ENCODE results near the gene ACTN4. TPM values are rescaled to one million over a fixed set of nuclear protein-coding genes. Genes with fewer than 3 reads are reported as not detected.

The ACTN4 gene
- total RNA-seq, 1 experiment from 2014 or later = 1,462 TPM

DNA sequence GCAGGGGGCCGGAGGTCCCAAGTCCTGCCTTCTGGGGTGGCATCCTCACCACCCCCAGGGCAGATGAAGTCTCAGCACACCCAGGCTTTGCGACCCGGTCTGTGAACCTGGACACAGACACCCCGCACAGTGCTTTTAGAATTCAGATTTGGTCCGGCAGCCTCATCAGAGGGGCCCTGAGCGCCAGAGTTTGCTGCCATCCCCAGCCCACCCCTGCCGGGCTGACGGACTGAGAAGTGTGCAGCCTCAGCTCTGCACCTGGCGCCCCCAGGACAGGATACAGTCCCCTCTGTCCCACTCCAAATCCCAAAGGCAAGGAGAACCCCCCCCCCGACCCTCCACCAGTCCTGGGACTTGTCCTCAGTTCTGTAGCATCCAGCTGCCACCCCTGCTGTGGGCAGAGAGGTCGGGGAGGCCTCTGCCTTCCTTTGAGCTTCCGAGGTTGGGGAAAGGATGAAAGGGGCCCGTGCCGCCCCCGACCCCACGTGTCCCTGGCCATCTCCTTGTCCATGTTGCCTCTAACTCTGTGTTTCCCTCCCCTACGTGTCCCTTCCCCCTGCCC lies 79.9 kb downstream of the ACTN4 start:
- H3K4me1 Mint-ChIP-seq (ENCODE audit: low read depth, unreplicated experiment) = peaks cover 35% of the 10 kb centered on the region
- intact Hi-C loops (cut with micrococcal nuclease; ENCODE audit: unreplicated experiment) = loop anchor here (10.0 kb wide), 1 partner anchor 207 kb away; the partner anchor contains the start of genes MRPS12 and SARS2
- BruUV-seq (replicated peaks) = no TSS peak

DNA sequence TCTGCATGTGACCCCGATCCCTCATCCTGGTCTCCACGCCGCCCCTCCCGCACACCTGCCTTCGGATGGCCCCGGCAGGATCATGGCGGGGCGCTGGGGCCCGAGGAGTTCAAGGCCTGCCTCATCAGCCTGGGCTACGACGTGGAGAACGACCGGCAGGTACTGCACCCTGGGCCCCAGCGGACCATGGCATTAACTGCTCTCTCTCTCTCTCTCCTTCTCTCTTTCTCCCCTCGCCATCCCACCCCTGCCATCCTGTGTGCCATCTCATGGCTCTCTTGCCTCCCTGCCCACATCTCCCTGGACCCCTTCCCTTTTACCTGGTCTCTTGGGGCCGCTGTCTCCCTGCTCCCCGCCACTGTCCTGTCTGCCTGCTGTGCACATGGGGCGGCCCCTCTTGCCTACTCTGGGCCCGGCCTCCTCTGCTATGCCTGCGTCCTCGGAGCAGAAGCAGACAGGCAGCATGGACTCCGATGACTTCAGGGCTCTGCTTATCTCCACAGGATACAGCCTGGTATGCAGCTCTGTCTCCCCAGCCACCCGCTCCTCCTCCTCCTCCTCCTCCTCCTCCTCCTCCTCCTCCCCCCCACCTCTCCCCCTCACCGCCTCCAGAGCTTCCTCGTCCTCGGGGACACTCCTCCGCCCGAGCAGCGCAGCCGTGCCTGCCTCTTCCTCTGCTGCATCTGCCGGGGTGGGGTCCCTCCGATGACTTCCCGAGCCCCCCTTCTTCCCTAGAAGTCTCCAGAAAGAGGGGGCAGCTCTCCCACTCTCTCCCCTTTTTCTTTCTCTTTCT lies 80.6 kb downstream of the ACTN4 start:
- peak overlapping the region; percentile 88 for H3K27ac Mint-ChIP-seq (ENCODE audit: unreplicated experiment)
- H3K27me3 Mint-ChIP-seq (ENCODE audit: unreplicated experiment) = no peaks in the 10 kb centered on the region
- peaks cover 100% of the 10 kb centered on the region for H3K36me3 Mint-ChIP-seq (ENCODE audit: insufficient read depth, unreplicated experiment)
- intact Hi-C loops (cut with micrococcal nuclease; ENCODE audit: unreplicated experiment) = loop anchor here (10.0 kb wide), 1 partner anchor 207 kb away; the partner anchor contains the start of genes MRPS12 and SARS2
- CTCF ChIA-PET = interaction anchor here (0.8 kb wide), 1 partner anchor 9 kb away, joined by 4 read pairs; no protein-coding TSS in a partner anchor
- BruUV-seq (replicated peaks) = no TSS peak
- H3K9me3 Mint-ChIP-seq (ENCODE audit: low read depth, unreplicated experiment) = no peaks in the 10 kb centered on the region
- TF ChIP-seq CTCF (IDR thresholded peaks at IDR 0.05; ENCODE audit: unreplicated experiment) = no peak
- no peak overlapping the region for H3K4me3 Mint-ChIP-seq (ENCODE audit: low read depth, unreplicated experiment)
- peaks cover 42% of the 10 kb centered on the region for H3K4me1 Mint-ChIP-seq (ENCODE audit: low read depth, unreplicated experiment)
- DNase-seq = no peak

More for the DNA sequence above, 79.9 kb downstream of the ACTN4 start:
- H3K4me3 Mint-ChIP-seq (ENCODE audit: low read depth, unreplicated experiment) = no peak overlapping the region
- CTCF ChIA-PET = no interaction called here
- no peak for TF ChIP-seq CTCF (IDR thresholded peaks at IDR 0.05; ENCODE audit: unreplicated experiment)
- peak overlapping the region; percentile 88 for H3K27ac Mint-ChIP-seq (ENCODE audit: unreplicated experiment)
- H3K27me3 Mint-ChIP-seq (ENCODE audit: unreplicated experiment) = no peaks in the 10 kb centered on the region
- peaks cover 100% of the 10 kb centered on the region for H3K36me3 Mint-ChIP-seq (ENCODE audit: insufficient read depth, unreplicated experiment)
- DNase-seq = no peak
- H3K9me3 Mint-ChIP-seq (ENCODE audit: low read depth, unreplicated experiment) = no peaks in the 10 kb centered on the region

GRCh38 chr19:38728752-38729541 lies 81.5 kb downstream of the ACTN4 start:
- CTCF ChIA-PET = no interaction called here
- TF ChIP-seq CTCF (IDR thresholded peaks at IDR 0.05; ENCODE audit: unreplicated experiment) = no peak
- H3K4me1 Mint-ChIP-seq (ENCODE audit: low read depth, unreplicated experiment) = peaks cover 44% of the 10 kb centered on the region
- DNase-seq = no peak
- H3K9me3 Mint-ChIP-seq (ENCODE audit: low read depth, unreplicated experiment) = no peaks in the 10 kb centered on the region
- H3K36me3 Mint-ChIP-seq (ENCODE audit: insufficient read depth, unreplicated experiment) = peaks cover 100% of the 10 kb centered on the region
- intact Hi-C loops (cut with micrococcal nuclease; ENCODE audit: unreplicated experiment) = loop anchor here (10.0 kb wide), 1 partner anchor 206 kb away; the partner anchor contains the start of genes MRPS12 and SARS2
- H3K4me3 Mint-ChIP-seq (ENCODE audit: low read depth, unreplicated experiment) = no peak overlapping the region
- no TSS peak for BruUV-seq (replicated peaks)
- no peaks in the 10 kb centered on the region for H3K27me3 Mint-ChIP-seq (ENCODE audit: unreplicated experiment)
- H3K27ac Mint-ChIP-seq (ENCODE audit: unreplicated experiment) = peak overlapping the region; percentile 88

All from Calu3 (cell line).